Parathyroid adenoma (tissue), 2 donors: ENCODE measurements around the gene DNASE1L1.
A peak's percentile ranks its signal among the peaks of the same experiment; 100 is the strongest.

Experiments used
- H2AFZ ChIP-seq: fragments of 300-600 bp; sonication (generic); one replicate; pipeline ENCODE4 v1.7.0; 2017; ENCODE audit warnings: antibody characterized with exemption, mild to moderate bottlenecking
- H3K27ac ChIP-seq: fragments of 300-600 bp; sonication (generic); one replicate; pipeline ENCODE4 v1.7.0; 2017
- H3K27me3 ChIP-seq: fragments of 300-600 bp; sonication (generic); one replicate; pipeline ENCODE4 v1.7.0; 2017; ENCODE audit warnings: low read length; ENCODE audit not compliant: control insufficient read depth, insufficient read depth
- H3K36me3 ChIP-seq: fragments of 300-600 bp; sonication (generic); one replicate; pipeline ENCODE4 v1.7.0; 2017; ENCODE audit warnings: low read length; ENCODE audit not compliant: control insufficient read depth, insufficient read depth
- H3K4me1 ChIP-seq: fragments of 300-600 bp; sonication (generic); one replicate; pipeline ENCODE4 v1.7.0; 2017; ENCODE audit warnings: control low read depth
- H3K4me2 ChIP-seq: fragments of 300-600 bp; sonication (generic); one replicate; pipeline ENCODE4 v1.7.0; 2017; ENCODE audit warnings: low read length
- H3K4me3 ChIP-seq: fragments of 300-600 bp; sonication (generic); one replicate; pipeline ENCODE4 v1.7.0; 2017; ENCODE audit warnings: low read depth, low read length
- H3K79me2 ChIP-seq: fragments of 300-600 bp; sonication (generic); one replicate; pipeline ENCODE4 v1.7.0; 2017; ENCODE audit warnings: control low read depth
- H3K9ac ChIP-seq: fragments of 300-600 bp; sonication (generic); one replicate; pipeline ENCODE4 v1.7.0; 2017; ENCODE audit warnings: mild to moderate bottlenecking
- H3K9me3 ChIP-seq: fragments of 300-600 bp; sonication (generic); one replicate; pipeline ENCODE4 v1.7.0; 2017; ENCODE audit warnings: low read length; ENCODE audit not compliant: control insufficient read depth
- CTCF ChIP-seq: fragments of 300-600 bp; sonication (generic); IDR thresholded peaks from one replicate; pipeline ENCODE4 v1.7.0; 2017; ENCODE audit warnings: antibody characterized with exemption, mild to moderate bottlenecking
- donor health status: primary hyperparathyroidism.

The DNASE1L1 gene

DNA sequence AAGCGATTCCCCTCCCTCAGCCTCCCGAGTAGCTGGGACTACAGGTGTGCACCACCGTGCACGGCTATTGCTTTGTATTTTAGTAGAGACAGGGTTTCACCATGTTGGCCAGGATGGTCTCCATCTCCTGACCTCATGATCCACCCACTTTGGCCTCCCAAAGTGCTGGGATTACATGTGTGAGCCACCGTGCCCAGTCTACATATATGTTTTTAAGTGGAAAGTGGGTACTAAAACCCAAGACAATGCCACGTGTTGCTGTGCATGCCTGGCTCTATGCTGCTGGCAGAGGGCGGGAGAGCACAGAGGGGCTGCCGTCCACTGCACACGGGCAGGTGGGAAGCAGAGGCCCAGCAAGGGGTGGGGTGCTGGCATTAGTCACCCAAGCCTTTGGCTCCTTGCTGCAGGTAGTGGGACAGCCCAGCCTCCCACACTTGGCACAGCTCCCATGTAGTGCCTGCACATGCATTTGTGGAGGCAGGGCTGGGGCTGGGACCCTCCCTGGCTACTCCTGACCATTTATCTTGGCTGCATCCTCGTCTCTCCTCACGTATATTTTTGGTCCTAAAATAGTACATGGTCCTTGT is 26.5 kb downstream of the DNASE1L1 start:
- H3K79me2 ChIP-seq = no peaks in the 10 kb centered on the region
- H3K27me3 ChIP-seq = no peaks in the 10 kb centered on the region
- H3K4me2 ChIP-seq = no peak overlapping the region
- no peak overlapping the region for H3K4me3 ChIP-seq
- no peak for TF ChIP-seq CTCF
- H3K9ac ChIP-seq = no peak overlapping the region
- H3K27ac ChIP-seq = no peak overlapping the region
- no peaks in the 10 kb centered on the region for H3K36me3 ChIP-seq
- no peaks in the 10 kb centered on the region for H3K9me3 ChIP-seq
- no peaks in the 10 kb centered on the region for H3K4me1 ChIP-seq
- no peak overlapping the region for H2AFZ ChIP-seq

DNA sequence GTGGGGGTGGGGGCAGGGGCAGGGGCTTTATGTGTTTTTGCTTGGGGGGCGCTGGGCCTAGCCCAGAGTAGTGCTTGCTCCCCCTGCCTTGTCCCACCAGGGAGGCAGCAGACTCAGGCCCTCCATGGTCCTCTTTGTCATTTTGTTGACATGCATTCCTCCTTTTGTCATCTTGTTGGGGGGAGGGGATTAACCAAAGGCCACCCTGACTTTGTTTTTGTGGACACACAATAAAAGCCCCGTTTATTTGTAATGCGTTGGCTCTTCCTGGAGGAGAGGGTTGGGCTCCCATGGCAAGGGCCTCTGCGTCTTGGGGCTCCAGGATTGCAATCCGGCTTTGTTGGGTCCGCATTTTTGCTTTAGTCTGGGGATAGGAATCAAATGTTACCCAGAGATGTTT is 27.8 kb downstream of the DNASE1L1 start:
- no peaks in the 10 kb centered on the region for H3K27me3 ChIP-seq
- H3K27ac ChIP-seq = no peak overlapping the region
- H3K9me3 ChIP-seq = no peaks in the 10 kb centered on the region
- H2AFZ ChIP-seq = no peak overlapping the region
- H3K36me3 ChIP-seq = no peaks in the 10 kb centered on the region
- no peak overlapping the region for H3K9ac ChIP-seq
- no peaks in the 10 kb centered on the region for H3K79me2 ChIP-seq
- no peak overlapping the region for H3K4me3 ChIP-seq
- H3K4me2 ChIP-seq = no peak overlapping the region
- no peak for TF ChIP-seq CTCF
- no peaks in the 10 kb centered on the region for H3K4me1 ChIP-seq

GRCh38 chrX:154380787-154381186 is 28.3 kb downstream of the DNASE1L1 start:
- no peak overlapping the region for H3K27ac ChIP-seq

GRCh38 chrX:154380153-154380552 is 28.9 kb downstream of the DNASE1L1 start:
- Histone ChIP-seq H3K4me3 (peak overlapping the region; percentile 93), H3K27ac (peak overlapping the region; percentile 95), H3K9ac (peak overlapping the region; percentile 94), H3K79me2 (no peaks in the 10 kb centered on the region), H3K4me2 (peak overlapping the region; percentile 79), H3K9me3 (no peaks in the 10 kb centered on the region), H2AFZ (no peak overlapping the region), H3K36me3 (no peaks in the 10 kb centered on the region), H3K27me3 (no peaks in the 10 kb centered on the region), H3K4me1 (no peaks in the 10 kb centered on the region)
- no peak for TF ChIP-seq CTCF

More at GRCh38 chrX:154380787-154381186, 28.3 kb downstream of the DNASE1L1 start:
- no peaks in the 10 kb centered on the region for H3K9me3 ChIP-seq
- no peaks in the 10 kb centered on the region for H3K27me3 ChIP-seq
- no peak overlapping the region for H2AFZ ChIP-seq
- no peak overlapping the region for H3K4me3 ChIP-seq
- H3K79me2 ChIP-seq = no peaks in the 10 kb centered on the region
- no peaks in the 10 kb centered on the region for H3K36me3 ChIP-seq
- no peak for TF ChIP-seq CTCF
- no peaks in the 10 kb centered on the region for H3K4me1 ChIP-seq
- H3K9ac ChIP-seq = no peak overlapping the region
- no peak overlapping the region for H3K4me2 ChIP-seq

DNA sequence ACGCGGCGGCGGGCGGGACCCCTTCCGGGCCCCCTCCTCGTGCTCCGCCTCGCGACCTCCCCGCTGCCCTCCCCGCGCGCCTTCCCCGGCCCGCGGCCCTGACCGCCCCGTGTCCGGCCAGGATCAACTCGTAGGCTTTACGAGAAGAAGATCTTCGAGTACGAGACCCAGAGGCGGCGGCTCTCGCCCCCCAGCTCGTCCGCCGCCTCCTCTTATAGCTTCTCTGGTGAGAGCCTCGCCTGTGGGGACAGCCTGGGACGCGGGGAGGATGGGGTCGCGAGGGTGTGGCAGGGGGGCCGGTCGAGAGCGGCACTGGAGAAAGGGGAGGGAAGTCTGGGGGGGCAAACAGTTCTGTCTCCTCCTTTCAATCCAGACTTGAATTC is 29.5 kb downstream of the DNASE1L1 start:
- no peaks in the 10 kb centered on the region for H3K79me2 ChIP-seq
- H3K4me2 ChIP-seq = peak overlapping the region; percentile 79
- peak overlapping the region; percentile 95 for H3K27ac ChIP-seq
- TF ChIP-seq CTCF = no peak
- no peaks in the 10 kb centered on the region for H3K4me1 ChIP-seq
- H3K9me3 ChIP-seq = no peaks in the 10 kb centered on the region
- peak overlapping the region; percentile 93 for H3K4me3 ChIP-seq
- H3K9ac ChIP-seq = peak overlapping the region; percentile 94
- no peaks in the 10 kb centered on the region for H3K27me3 ChIP-seq
- H2AFZ ChIP-seq = peak overlapping the region; percentile 66
- no peaks in the 10 kb centered on the region for H3K36me3 ChIP-seq
